Transverse colon (tissue), 4 donors: ENCODE measurements around the gene RPTOR. TPM values are rescaled to one million over a fixed set of nuclear protein-coding genes. Genes with fewer than 3 reads are reported as not detected.

Experiments used
- DNase-seq: peaks from one replicate; pipeline ENCODE4 v3.0.0-alpha.2; 2019
- H3K27ac ChIP-seq, 4 donors: fragments of 200-600 bp; sonication (generic); 2 replicates each; pipeline ENCODE4 v1.5.1; 2016 to 2018; ENCODE audit warnings: inconsistent platforms in 4 of 4
- H3K27me3 ChIP-seq: fragments of 200-600 bp; sonication (generic); 2 replicates; pipeline ENCODE4 v1.5.1; 2017; ENCODE audit warnings: inconsistent platforms
- H3K36me3 ChIP-seq, 4 donors: fragments of 200-600 bp; sonication (generic); 2 replicates each; pipeline ENCODE4 v1.5.1; 2017 to 2019; ENCODE audit warnings: inconsistent platforms in 4 of 4
- H3K4me1 ChIP-seq, 4 donors: fragments of 200-600 bp; sonication (generic); 2 replicates each; pipeline ENCODE4 v1.5.1; 2017 to 2020; ENCODE audit warnings: inconsistent platforms in 4 of 4
- H3K4me3 ChIP-seq, 4 donors: fragments of 200-600 bp; sonication (generic); 1 replicate in 1 of 4; 2 replicates in 3 of 4; pipeline versions ENCODE4 v1.5.1 to v1.6.1; 2017 to 2019; ENCODE audit warnings: inconsistent platforms in 4 of 4
- H3K9me3 ChIP-seq, 2 donors: fragments of 200-600 bp; sonication (generic); 2 replicates each; pipeline ENCODE4 v1.5.1; 2017 to 2019; ENCODE audit warnings: inconsistent platforms in 2 of 2
- EP300 ChIP-seq: sonication (generic); formaldehyde crosslinking; IDR thresholded peaks from one replicate; pipeline ENCODE4 v1.6.1; 2017; ENCODE audit warnings: antibody characterized with exemption, low read depth
- POLR2A ChIP-seq: fragments of 450-650 bp; IDR thresholded peaks from one replicate; pipeline ENCODE4 v1.6.1; 2016; ENCODE audit warnings: antibody characterized with exemption, mild to moderate bottlenecking, moderate library complexity
- POLR2AphosphoS5 ChIP-seq, 3 donors: sonication (generic); formaldehyde crosslinking; IDR thresholded peaks; one replicate each; pipeline ENCODE4 v1.6.1; 2016; ENCODE audit warnings: antibody characterized with exemption in 3 of 3
- WGBS, 2 donors: methylation state at CpG; one replicate each; pipeline ENCODE4 v1.1.5; 2018; ENCODE audit warnings: low coverage in 1 of 2; 5-methylcytosine and 5-hydroxymethylcytosine counted together
- in situ Hi-C, 4 donors: fragments of 200-750 bp; cut with MboI; loops; one replicate each; pipeline versions ENCODE4 v1.15.0 to v1.15.1; 2017; ENCODE audit warnings: low sequenced_read_pairs in 3 of 4, low pct_ligation_motif_present in 1 of 4, low pct_unique_long_range_greater_than_20kb in 1 of 4
- intact Hi-C: fragments of 100-400 bp; cut with DNase I; formaldehyde crosslinking; loops from one replicate; pipeline ENCODE4 v1.15.1; 2023; ENCODE audit warnings: low total_unique reads
- total RNA-seq, 4 donors: library from RNA; depleted of rRNA; stranded (reverse); fragments of >200 nt; gene quantifications; one replicate each; pipeline ENCODE4 v1.1.0, GENCODE V29; 2016
- TF ChIP-seq, protein P1 (sequence below), 5 experiments: fragments of 200-600 bp in 3 of 5; fragments of 450-650 bp in 2 of 5; sonication (generic) in 3 of 5; IDR thresholded peaks; 1 replicate in 2 of 5; 2 replicates in 3 of 5; pipeline ENCODE4 v1.5.1; 2016 to 2017; ENCODE audit warnings: antibody characterized with exemption in 5 of 5, inconsistent platforms in 3 of 5, mild to moderate bottlenecking in 2 of 5, moderate library complexity in 1 of 5

Gene RPTOR
- total RNA-seq, 4 donors from 2014 or later, result 28.9 to 79.3 (median 48.0) TPM

DNA sequence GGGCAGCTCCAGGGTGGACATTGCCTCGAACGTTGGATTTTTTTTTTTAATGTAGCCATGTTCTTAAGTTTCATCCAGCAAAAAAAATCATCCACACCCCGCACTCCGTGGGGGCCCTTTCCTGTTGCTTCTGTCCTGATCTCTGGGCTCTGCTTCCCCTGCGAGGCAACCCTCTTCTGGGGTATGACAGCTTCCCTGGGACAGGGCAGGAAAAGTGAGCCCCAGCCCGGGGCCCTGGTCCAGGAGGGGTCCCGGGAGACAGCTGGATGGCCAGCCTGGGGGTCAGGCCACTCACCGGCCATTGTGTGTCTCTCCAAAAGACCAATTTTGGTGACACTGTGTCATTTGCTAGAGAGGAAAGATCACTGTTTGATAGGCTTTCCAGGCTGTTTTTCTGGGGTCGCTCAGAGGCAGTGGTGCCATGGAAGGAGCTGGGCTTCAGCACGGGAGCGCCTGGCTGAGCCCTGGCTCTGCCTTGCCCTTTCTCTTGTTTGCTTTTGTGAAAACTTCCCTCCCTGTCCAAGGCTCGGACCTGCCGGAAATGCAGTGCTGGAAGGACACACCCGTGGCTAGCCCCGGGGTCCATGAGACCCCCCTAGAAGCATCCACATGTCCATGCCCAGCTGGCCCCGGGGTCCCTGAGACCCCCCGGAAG is 406.0 kb downstream of the RPTOR start:
- H3K36me3 ChIP-seq, result peaks cover 0 to 9% (median 3%) of the 10 kb centered on the region in 4 donors
- intact Hi-C loops, result no loop called here
- WGBS, 2 donors, result 91% methylated on average over 13 of the region's 17 CpGs; no CpG with 5 or more reads in 1 of the 2 donors

DNA sequence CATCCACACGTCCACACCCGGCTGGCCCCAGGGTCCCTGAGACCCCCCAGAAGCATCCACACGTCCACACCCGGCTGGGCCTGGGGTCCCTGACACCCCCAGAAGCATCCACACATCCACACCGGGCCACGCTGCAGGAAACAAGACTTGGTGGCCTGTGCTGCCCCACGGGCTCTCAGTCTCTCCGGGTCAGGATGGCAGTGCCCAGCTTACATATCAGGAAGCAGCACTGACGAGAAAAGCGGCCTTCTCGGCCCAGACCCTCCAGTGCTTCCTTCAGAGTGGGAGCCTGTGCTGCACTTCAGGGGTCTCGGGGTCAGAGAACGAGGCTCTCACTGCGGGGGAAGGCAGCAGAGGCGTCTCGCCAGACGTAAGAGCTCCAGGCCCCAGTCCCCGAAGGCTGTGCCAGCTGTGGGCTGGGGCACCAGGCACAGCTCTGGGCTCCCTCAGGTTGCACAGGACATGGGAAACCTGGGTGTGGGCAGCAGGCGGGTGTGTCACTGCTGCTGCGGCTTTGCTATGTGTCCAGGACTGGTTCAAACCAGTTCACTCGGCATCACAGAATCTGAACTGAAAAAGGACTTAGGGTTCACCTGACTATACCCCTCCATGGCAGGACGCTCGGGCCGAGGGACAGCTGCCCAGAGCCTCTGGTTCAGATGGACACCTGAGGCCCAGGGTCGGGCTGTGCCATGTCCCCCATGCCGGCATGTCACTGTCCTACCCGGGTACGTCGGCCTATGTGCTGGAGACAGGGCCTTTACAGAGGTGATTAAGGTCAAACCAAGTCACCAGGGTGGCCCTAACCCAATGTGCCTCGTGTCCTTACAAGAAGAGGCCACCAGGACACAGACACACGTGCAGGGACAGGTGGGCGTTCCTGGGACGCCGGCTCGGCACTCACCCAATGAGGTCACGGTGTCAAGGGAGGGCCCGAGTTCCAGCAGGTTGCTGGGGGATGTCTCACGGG is 406.8 kb downstream of the RPTOR start:
- in situ Hi-C loops, result no loop called here

More for the DNA sequence above, 406.0 kb downstream of the RPTOR start:
- in situ Hi-C loops, result no loop called here
- Histone ChIP-seq H3K27ac (no peak overlapping the region), H3K9me3 (no peaks in the 10 kb centered on the region), H3K27me3 (no peaks in the 10 kb centered on the region), H3K4me3 (no peak overlapping the region), H3K4me1 (no peaks in the 10 kb centered on the region)
- no peak for DNase-seq
- TF ChIP-seq POLR2AphosphoS5 (IDR thresholded peaks at IDR 0.05) (no peak), POLR2A (no peak), EP300 (no peak)
- TF ChIP-seq, protein P1, sequence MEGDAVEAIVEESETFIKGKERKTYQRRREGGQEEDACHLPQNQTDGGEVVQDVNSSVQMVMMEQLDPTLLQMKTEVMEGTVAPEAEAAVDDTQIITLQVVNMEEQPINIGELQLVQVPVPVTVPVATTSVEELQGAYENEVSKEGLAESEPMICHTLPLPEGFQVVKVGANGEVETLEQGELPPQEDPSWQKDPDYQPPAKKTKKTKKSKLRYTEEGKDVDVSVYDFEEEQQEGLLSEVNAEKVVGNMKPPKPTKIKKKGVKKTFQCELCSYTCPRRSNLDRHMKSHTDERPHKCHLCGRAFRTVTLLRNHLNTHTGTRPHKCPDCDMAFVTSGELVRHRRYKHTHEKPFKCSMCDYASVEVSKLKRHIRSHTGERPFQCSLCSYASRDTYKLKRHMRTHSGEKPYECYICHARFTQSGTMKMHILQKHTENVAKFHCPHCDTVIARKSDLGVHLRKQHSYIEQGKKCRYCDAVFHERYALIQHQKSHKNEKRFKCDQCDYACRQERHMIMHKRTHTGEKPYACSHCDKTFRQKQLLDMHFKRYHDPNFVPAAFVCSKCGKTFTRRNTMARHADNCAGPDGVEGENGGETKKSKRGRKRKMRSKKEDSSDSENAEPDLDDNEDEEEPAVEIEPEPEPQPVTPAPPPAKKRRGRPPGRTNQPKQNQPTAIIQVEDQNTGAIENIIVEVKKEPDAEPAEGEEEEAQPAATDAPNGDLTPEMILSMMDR (IDR thresholded peaks at IDR 0.05), result no peak

DNA sequence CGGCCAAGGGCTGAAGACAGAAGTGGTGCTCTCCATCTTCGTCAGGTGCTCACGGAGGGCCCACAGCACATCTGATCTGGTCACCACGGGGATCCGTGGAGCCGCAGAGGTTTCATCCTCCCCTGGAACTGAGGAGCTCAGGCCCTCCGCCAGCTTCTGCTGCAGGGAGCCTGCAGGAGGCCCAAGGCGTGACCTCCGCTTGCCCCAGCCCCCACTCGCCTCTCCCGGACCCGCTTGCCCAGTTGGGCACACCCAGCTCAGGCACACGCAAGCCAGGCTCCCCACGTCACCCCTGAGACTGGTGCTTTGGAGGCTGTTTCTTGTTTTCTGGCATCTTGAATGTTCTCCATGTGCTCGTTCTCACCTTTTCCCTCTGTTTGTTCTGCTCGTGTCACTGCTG is 407.7 kb downstream of the RPTOR start:
- Histone ChIP-seq H3K9me3 (no peaks in the 10 kb centered on the region), H3K27me3 (no peaks in the 10 kb centered on the region), H3K36me3 (no peaks in the 10 kb centered on the region), H3K4me1 (no peaks in the 10 kb centered on the region), H3K4me3 (no peak overlapping the region), H3K27ac (no peak overlapping the region)
- intact Hi-C loops (no loop called here), in situ Hi-C loops (no loop called here)
- WGBS, 2 donors, result 85 to 100% methylated on average over 1 to 16 of the region's 16 CpGs
- DNase-seq, result no peak
- TF ChIP-seq EP300, result no peak
- no peak for TF ChIP-seq POLR2A
- TF ChIP-seq, protein P1 (IDR thresholded peaks at IDR 0.05), result no peak
- TF ChIP-seq POLR2AphosphoS5 (IDR thresholded peaks at IDR 0.05), result no peak

More for the DNA sequence above, 406.8 kb downstream of the RPTOR start:
- Histone ChIP-seq H3K27ac (no peak overlapping the region), H3K4me3 (no peak overlapping the region), H3K9me3 (no peaks in the 10 kb centered on the region), H3K27me3 (no peaks in the 10 kb centered on the region), H3K4me1 (no peaks in the 10 kb centered on the region), H3K36me3 (peaks cover 0 to 2% (median 0%) of the 10 kb centered on the region in 4 donors)
- 92% methylated on average over 38 of the region's 38 CpGs; no CpG with 5 or more reads in 1 of the 2 donors for WGBS, 2 donors
- no peak for DNase-seq
- intact Hi-C loops, result no loop called here
- TF ChIP-seq EP300, result no peak

DNA sequence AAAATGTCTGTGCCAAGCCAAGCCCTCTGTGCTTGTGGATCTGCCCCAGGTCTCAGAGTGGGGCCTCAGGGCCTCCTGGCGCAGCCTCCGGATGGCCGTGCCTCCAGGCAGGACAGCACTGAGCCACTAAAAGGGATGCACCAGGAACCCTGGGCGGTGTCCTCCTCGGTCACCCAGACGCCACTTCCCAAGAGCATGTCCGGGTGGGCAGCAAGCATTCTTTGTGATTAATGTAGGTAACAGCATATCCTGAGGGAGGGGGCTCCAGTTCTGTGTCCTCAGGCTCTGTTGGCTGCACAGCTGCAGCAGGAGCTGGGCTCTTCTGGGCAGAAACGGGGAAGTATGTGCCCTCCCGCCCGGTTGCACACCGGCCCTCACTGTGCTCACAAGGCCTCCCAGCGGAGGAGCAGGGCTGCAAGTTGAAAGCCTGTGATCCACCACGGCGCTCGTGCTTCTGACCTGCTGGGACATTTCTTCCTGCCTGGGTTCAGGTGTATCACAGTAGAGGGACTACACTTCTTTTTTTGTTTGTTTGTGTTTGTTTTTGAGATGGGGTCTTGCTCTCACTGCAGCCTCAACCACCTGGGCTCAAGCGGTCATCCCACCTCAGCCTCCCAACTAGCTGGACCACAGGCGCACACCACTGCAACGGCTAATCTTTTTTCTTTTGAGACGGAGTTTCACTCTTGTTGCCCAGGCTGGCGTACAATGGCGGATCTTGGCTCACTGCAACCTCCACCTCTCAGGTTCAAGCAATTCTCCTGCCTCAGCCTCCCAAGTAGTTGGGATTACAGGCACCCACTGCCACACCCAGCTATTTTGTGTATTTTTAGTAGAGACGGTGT is 409.1 kb downstream of the RPTOR start:
- 93 to 97% methylated on average over 10 to 22 of the region's 22 CpGs for WGBS, 2 donors
- in situ Hi-C loops (no loop called here), intact Hi-C loops (no loop called here)
- Histone ChIP-seq H3K4me3 (no peak overlapping the region), H3K36me3 (no peaks in the 10 kb centered on the region), H3K27me3 (no peaks in the 10 kb centered on the region), H3K27ac (no peak overlapping the region), H3K4me1 (peaks cover 0 to 1% (median under 1%) of the 10 kb centered on the region in 4 donors), H3K9me3 (no peaks in the 10 kb centered on the region)
- TF ChIP-seq, protein P1 (IDR thresholded peaks at IDR 0.05), result no peak
- no peak for TF ChIP-seq POLR2AphosphoS5 (IDR thresholded peaks at IDR 0.05)
- no peak for TF ChIP-seq POLR2A
- TF ChIP-seq EP300, result no peak
- DNase-seq, result no peak
